Fibroblast of peridontal ligament (primary cell): ENCODE data around the gene CCDC187.
"Not testable (repeated sequence)": the region's sequence is repeated elsewhere in the genome, so short reads cannot be mapped to it uniquely, and the experiment has no call there.

Source experiments
- DNase-seq: peaks from one replicate; pipeline ENCODE4 v3.0.0-alpha.2; 2010; ENCODE audit errors: extremely low read depth

Gene CCDC187

GRCh38 chr9:136327304-136327974 lies 23.5 kb upstream of the CCDC187 start, which contains the start of gene GPSM1:
TSS of gene GPSM1 (plus strand) at chr9:136327539. CDS start at chr9:136327696, 157 bp downstream.
- peak; percentile 47 for DNase-seq

GRCh38 chr9:136326761-136327303 lies 22.9 kb upstream of the CCDC187 start:
- DNase-seq, result peak; percentile 28

GRCh38 chr9:136326061-136326760 lies 22.3 kb upstream of the CCDC187 start:
- peak; percentile 96 for DNase-seq

GRCh38 chr9:136325358-136325757 lies 21.5 kb upstream of the CCDC187 start:
- no peak for DNase-seq

- DNase-seq, result no peak
Observed at GRCh38 chr9:136324501-136325300, 20.8 kb upstream of the CCDC187 start.

- no peak for DNase-seq
Observed at GRCh38 chr9:136323371-136323789, 19.5 kb upstream of the CCDC187 start.

GRCh38 chr9:136322756-136323330 lies 18.9 kb upstream of the CCDC187 start:
- DNase-seq, result no peak

GRCh38 chr9:136321561-136321960 lies 17.7 kb upstream of the CCDC187 start:
- DNase-seq, result no peak

GRCh38 chr9:136320972-136321371 lies 17.1 kb upstream of the CCDC187 start:
- DNase-seq, result not testable (repeated sequence)

GRCh38 chr9:136319955-136320354 lies 16.1 kb upstream of the CCDC187 start:
- DNase-seq, result not testable (repeated sequence)

- DNase-seq, result not testable (repeated sequence)
Observed at GRCh38 chr9:136319244-136319643, 15.3 kb upstream of the CCDC187 start.

- DNase-seq, result no peak
Observed at GRCh38 chr9:136318776-136319241, 14.9 kb upstream of the CCDC187 start.

GRCh38 chr9:136318111-136318775 lies 14.3 kb upstream of the CCDC187 start:
- no peak for DNase-seq

- no peak for DNase-seq
Observed at GRCh38 chr9:136317695-136318094, 13.8 kb upstream of the CCDC187 start.

- DNase-seq, result no peak
Observed at GRCh38 chr9:136316896-136317676, 13.2 kb upstream of the CCDC187 start.

- no peak for DNase-seq
Observed at GRCh38 chr9:136316271-136316751, 12.4 kb upstream of the CCDC187 start.

GRCh38 chr9:136314944-136315343 lies 11.1 kb upstream of the CCDC187 start:
- DNase-seq, result no peak

GRCh38 chr9:136314056-136314416 lies 10.1 kb upstream of the CCDC187 start:
- no peak for DNase-seq

GRCh38 chr9:136313111-136314055 lies 9.5 kb upstream of the CCDC187 start:
- DNase-seq, result no peak
